Measurements from ENCODE around the gene ZNF207.
"Not testable (repeated sequence)": the region's sequence is repeated elsewhere in the genome, so short reads cannot be mapped to it uniquely, and the experiment has no call there.

Gene ZNF207

GRCh38 chr17:32335687-32336086 lies 14.3 kb upstream of the ZNF207 start:
- DNase-seq (ENCODE audit: low spot score) = no peak

GRCh38 chr17:32341141-32341856 lies 8.7 kb upstream of the ZNF207 start:
- DNase-seq (ENCODE audit: low spot score) = peak; percentile 22

GRCh38 chr17:32341857-32342602 lies 7.9 kb upstream of the ZNF207 start, which contains the start of gene C17orf75:
Gene C17orf75 (minus strand): TSS chr17:32342173. CDS start chr17:32342139, 34 bp downstream.
- DNase-seq (ENCODE audit: low spot score) = peak; percentile 70

- DNase-seq (ENCODE audit: low spot score) = no peak
Observed at GRCh38 chr17:32342603-32343325, 7.2 kb upstream of the ZNF207 start.

- no peak for DNase-seq (ENCODE audit: low spot score)
Observed at GRCh38 chr17:32345951-32346600, 3.9 kb upstream of the ZNF207 start.

GRCh38 chr17:32348483-32348800 lies 1.5 kb upstream of the ZNF207 start:
- no peak for DNase-seq (ENCODE audit: low spot score)

- DNase-seq (ENCODE audit: low spot score) = no peak
Observed at GRCh38 chr17:32349503-32349853, 479 bp upstream of the ZNF207 start.

GRCh38 chr17:32350666-32351418 lies 885 bp downstream of the ZNF207 start:
- peak; percentile 31 for DNase-seq (ENCODE audit: low spot score)

GRCh38 chr17:32352734-32353133 lies 2.8 kb downstream of the ZNF207 start:
- DNase-seq (ENCODE audit: low spot score) = not testable (repeated sequence)

- DNase-seq (ENCODE audit: low spot score) = no peak
Observed at GRCh38 chr17:32355649-32356377, 5.9 kb downstream of the ZNF207 start.

GRCh38 chr17:32356378-32356743 lies 6.4 kb downstream of the ZNF207 start:
- DNase-seq (ENCODE audit: low spot score) = no peak

- no peak for DNase-seq (ENCODE audit: low spot score)
Observed at GRCh38 chr17:32356750-32357149, 6.8 kb downstream of the ZNF207 start.

- DNase-seq (ENCODE audit: low spot score) = no peak
Observed at GRCh38 chr17:32357615-32358014, 7.7 kb downstream of the ZNF207 start.

GRCh38 chr17:32361270-32361669 lies 11.3 kb downstream of the ZNF207 start:
- no peak for DNase-seq (ENCODE audit: low spot score)

GRCh38 chr17:32370426-32370825 lies 20.5 kb downstream of the ZNF207 start:
- no peak for DNase-seq (ENCODE audit: low spot score)

- DNase-seq (ENCODE audit: low spot score) = no peak
Observed at GRCh38 chr17:32382526-32383223, 32.7 kb downstream of the ZNF207 start.

- no peak for DNase-seq (ENCODE audit: low spot score)
Observed at GRCh38 chr17:32383926-32384434, 34.0 kb downstream of the ZNF207 start.

GRCh38 chr17:32385121-32385520 lies 35.2 kb downstream of the ZNF207 start:
- no peak for DNase-seq (ENCODE audit: low spot score)

GRCh38 chr17:32385971-32386370 lies 36.0 kb downstream of the ZNF207 start:
- DNase-seq (ENCODE audit: low spot score) = no peak

GRCh38 chr17:32386844-32387243 lies 36.9 kb downstream of the ZNF207 start:
- DNase-seq (ENCODE audit: low spot score) = no peak
